HepG2 (cell line): ENCODE measurements around the gene BCL2L11. TPM values are rescaled to one million over a fixed set of nuclear protein-coding genes. Genes with fewer than 3 reads are reported as not detected.
A peak's percentile ranks its signal among the peaks of the same experiment; 100 is the strongest.

ENCODE experiments used
- CCDC6 ChIP-seq: sonication (generic); formaldehyde crosslinking; IDR thresholded peaks from 2 replicates; pipeline ENCODE4 v1.8.1; 2022; ENCODE audit warnings: mild to moderate bottlenecking, missing genetic modification reagents, moderate library complexity
- FOXK1 ChIP-seq: sonication (generic); formaldehyde crosslinking; IDR thresholded peaks from 2 replicates; pipeline ENCODE4 v1.4.0; 2020; ENCODE audit warnings: low read depth, missing genetic modification reagents, borderline replicate concordance
- HNF4G ChIP-seq, 2 experiments: sonication (generic) in 1 of 2; formaldehyde crosslinking in 1 of 2; IDR thresholded peaks; 2 replicates each; pipeline versions ENCODE4 v1.4.0 to v1.6.1; 2011 to 2020; ENCODE audit warnings: borderline replicate concordance in 2 of 2, low read depth in 2 of 2, mild to moderate bottlenecking in 2 of 2, low read length in 1 of 2, missing genetic modification reagents in 1 of 2, moderate library complexity in 1 of 2
- KLF9 ChIP-seq: IDR thresholded peaks from 2 replicates; pipeline ENCODE4 v1.6.1; 2016; ENCODE audit warnings: low read depth
- MEIS2 ChIP-seq: sonication (generic); formaldehyde crosslinking; IDR thresholded peaks from 2 replicates; pipeline ENCODE4 v1.9.0; 2021; ENCODE audit warnings: mild to moderate bottlenecking, missing genetic modification reagents
- MYPOP ChIP-seq: sonication (generic); formaldehyde crosslinking; IDR thresholded peaks from 2 replicates; pipeline ENCODE4 v1.8.1; 2023; ENCODE audit warnings: mild to moderate bottlenecking, moderate library complexity, missing genetic modification reagents
- NFATC3 ChIP-seq: sonication (generic); formaldehyde crosslinking; IDR thresholded peaks from 2 replicates; pipeline ENCODE4 v1.5.1; 2020; ENCODE audit warnings: mild to moderate bottlenecking, missing genetic modification reagents
- PBX3 ChIP-seq: sonication (generic); formaldehyde crosslinking; IDR thresholded peaks from 2 replicates; pipeline ENCODE4 v1.8.1; 2023; ENCODE audit warnings: missing genetic modification reagents, inconsistent platforms, borderline replicate concordance
- PHF5A ChIP-seq: IDR thresholded peaks from one replicate; pipeline ENCODE4 v1.6.1; 2018; ENCODE audit warnings: low read depth, missing genetic modification reagents; ENCODE audit not compliant: unreplicated experiment
- RNF219 ChIP-seq: sonication (generic); formaldehyde crosslinking; IDR thresholded peaks from 2 replicates; pipeline ENCODE4 v1.5.0; 2020; ENCODE audit warnings: mild to moderate bottlenecking, missing genetic modification reagents
- TCF7 ChIP-seq: sonication (generic); IDR thresholded peaks from 2 replicates; pipeline ENCODE4 v1.6.1; 2016; ENCODE audit warnings: antibody characterized with exemption, low read depth
- WIZ ChIP-seq: sonication (generic); formaldehyde crosslinking; IDR thresholded peaks from 2 replicates; pipeline ENCODE4 v1.5.1; 2020; ENCODE audit warnings: mild to moderate bottlenecking, missing genetic modification reagents
- ZFP1 ChIP-seq: IDR thresholded peaks from 2 replicates; pipeline ENCODE4 v1.6.1; 2016
- ZHX1 ChIP-seq: sonication (generic); formaldehyde crosslinking; IDR thresholded peaks from 2 replicates; pipeline ENCODE4 v1.8.1; 2022; ENCODE audit warnings: low read depth, mild to moderate bottlenecking, missing genetic modification reagents
- ZNF124 ChIP-seq: sonication (generic); formaldehyde crosslinking; IDR thresholded peaks from 2 replicates; pipeline ENCODE4 v1.4.0; 2020; ENCODE audit warnings: missing genetic modification reagents
- ZNF20 ChIP-seq: sonication (generic); formaldehyde crosslinking; IDR thresholded peaks from 2 replicates; pipeline ENCODE4 v1.4.0; 2020; ENCODE audit warnings: mild to moderate bottlenecking, moderate library complexity, missing genetic modification reagents
- ZNF282 ChIP-seq: fragments of 450-650 bp; IDR thresholded peaks from 2 replicates; pipeline ENCODE4 v1.6.1; 2018; ENCODE audit not compliant: partially characterized antibody
- ZNF350 ChIP-seq: sonication (generic); formaldehyde crosslinking; IDR thresholded peaks from 2 replicates; pipeline ENCODE4 v1.4.0; 2020; ENCODE audit warnings: mild to moderate bottlenecking, low read depth, missing genetic modification reagents, borderline replicate concordance
- ZSCAN22 ChIP-seq: sonication (generic); formaldehyde crosslinking; IDR thresholded peaks from 2 replicates; pipeline ENCODE4 v1.4.0; 2020; ENCODE audit warnings: mild to moderate bottlenecking, missing genetic modification reagents
- polyA plus RNA-seq, 8 experiments: library from polyadenylated mRNA; depleted of rRNA in 3 of 8; stranded (reverse) in 7 of 8; unstranded in 1 of 8; fragments of >200 nt; fragmentation: Illumina TruSeq in 4 of 8; extraction: Trizol in 4 of 8; gene quantifications; 2 replicates each; pipeline versions ENCODE4 v1.2.1 to v1.2.3, GENCODE V29; 2011 to 2016; ENCODE audit warnings: low read depth in 4 of 8, missing spikeins in 1 of 8, mixed read lengths in 1 of 8; ENCODE audit not compliant: insufficient read depth in 1 of 8
- total RNA-seq, 5 experiments: library from RNA; depleted of rRNA; stranded (reverse); fragments of >200 nt; fragmentation: Illumina TruSeq; extraction: Trizol; gene quantifications; 2 replicates each; pipeline ENCODE4 v1.2.3, GENCODE V29; 2016; ENCODE audit warnings: low read depth in 1 of 5
- TF ChIP-seq, protein P1 (sequence below): sonication (generic); formaldehyde crosslinking; IDR thresholded peaks from 2 replicates; pipeline ENCODE4 v1.5.0; 2020; ENCODE audit warnings: mild to moderate bottlenecking, missing genetic modification reagents

BCL2L11 gene
- total and polyA plus RNA-seq, 2 of the 13 experiments (the other 11 are each of a cell fraction or from before 2014, with no cell fraction given): 6.1 to 9.7 TPM

GRCh38 chr2:111178730-111179405 lies 58.2 kb downstream of the BCL2L11 start (continued):
- TF ChIP-seq RNF219 (CRISPR knock-in tag) (no peak), PHF5A (CRISPR knock-in tag) (no peak), ZSCAN22 (CRISPR knock-in tag) (no peak), MYPOP (CRISPR knock-in tag) (peak; percentile 64; the same call in 1 of the 2 replicates), HNF4G (IDR thresholded peaks at IDR 0.05; ENCODE audit: borderline replicate concordance, low read depth, low read length) (peak; percentile 71), HNF4G (CRISPR knock-in tag; IDR thresholded peaks at IDR 0.05; ENCODE audit: borderline replicate concordance, low read depth) (0 out of 2 replicates have a peak, but pooled peaks have one; percentile 66), MEIS2 (CRISPR knock-in tag) (no peak), FOXK1 (CRISPR knock-in tag) (peak; percentile 44; the same call in 1 of the 2 replicates), ZHX1 (CRISPR knock-in tag) (no peak), ZNF124 (CRISPR knock-in tag) (no peak), ZFP1 (CRISPR knock-in tag) (no peak), ZNF282 (no peak), WIZ (CRISPR knock-in tag) (no peak), TCF7 (no peak), KLF9 (no peak), ZNF350 (CRISPR knock-in tag) (peak; percentile 73; the same call in 1 of the 2 replicates), ZNF20 (CRISPR knock-in tag) (no peak), PBX3 (CRISPR knock-in tag) (no peak), CCDC6 (CRISPR knock-in tag) (no peak), NFATC3 (no peak)
- TF ChIP-seq, protein P1, sequence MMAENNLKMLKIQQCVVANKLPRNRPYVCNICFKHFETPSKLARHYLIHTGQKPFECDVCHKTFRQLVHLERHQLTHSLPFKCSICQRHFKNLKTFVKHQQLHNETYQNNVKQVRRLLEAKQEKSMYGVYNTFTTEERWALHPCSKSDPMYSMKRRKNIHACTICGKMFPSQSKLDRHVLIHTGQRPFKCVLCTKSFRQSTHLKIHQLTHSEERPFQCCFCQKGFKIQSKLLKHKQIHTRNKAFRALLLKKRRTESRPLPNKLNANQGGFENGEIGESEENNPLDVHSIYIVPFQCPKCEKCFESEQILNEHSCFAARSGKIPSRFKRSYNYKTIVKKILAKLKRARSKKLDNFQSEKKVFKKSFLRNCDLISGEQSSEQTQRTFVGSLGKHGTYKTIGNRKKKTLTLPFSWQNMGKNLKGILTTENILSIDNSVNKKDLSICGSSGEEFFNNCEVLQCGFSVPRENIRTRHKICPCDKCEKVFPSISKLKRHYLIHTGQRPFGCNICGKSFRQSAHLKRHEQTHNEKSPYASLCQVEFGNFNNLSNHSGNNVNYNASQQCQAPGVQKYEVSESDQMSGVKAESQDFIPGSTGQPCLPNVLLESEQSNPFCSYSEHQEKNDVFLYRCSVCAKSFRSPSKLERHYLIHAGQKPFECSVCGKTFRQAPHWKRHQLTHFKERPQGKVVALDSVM: no peak
